Lung (tissue), 12 donors: ENCODE data around the gene PDPK1. TPM values are rescaled to one million over a fixed set of nuclear protein-coding genes. Genes with fewer than 3 reads are reported as not detected.

Source experiments
- ATAC-seq: fragments of 200-7000 bp; cut with Tn5 transposase; one replicate; pipeline ENCODE4 v1.9.1; 2020; ENCODE audit warnings: moderate number of reproducible peaks; ENCODE audit not compliant: insufficient read depth, low FRiP score
- DNase-seq, 3 donors: peaks; one replicate each; pipeline ENCODE4 v3.0.0-alpha.2; 2013 to 2017
- H3K27ac ChIP-seq, 2 donors: one replicate each; pipeline ENCODE4 v1.5.1; 2013; ENCODE audit warnings: mild to moderate bottlenecking in 2 of 2, moderate library complexity in 2 of 2, control low read depth in 1 of 2, inconsistent platforms in 1 of 2, low read depth in 1 of 2, low read length in 1 of 2
- H3K27me3 ChIP-seq, 3 donors: one replicate each; pipeline ENCODE4 v1.5.1; 2013; ENCODE audit warnings: low read length in 2 of 3; ENCODE audit not compliant: control insufficient read depth in 3 of 3, insufficient read depth in 3 of 3
- H3K36me3 ChIP-seq, 4 donors: one replicate each; pipeline ENCODE4 v1.5.1; 2013; ENCODE audit warnings: low read length in 4 of 4, mild to moderate bottlenecking in 1 of 4, moderate library complexity in 1 of 4; ENCODE audit not compliant: control insufficient read depth in 4 of 4, insufficient read depth in 4 of 4
- H3K4me1 ChIP-seq, 5 donors: one replicate each; pipeline ENCODE4 v1.5.1; 2013; ENCODE audit warnings: low read length in 5 of 5, mild to moderate bottlenecking in 2 of 5, moderate library complexity in 1 of 5; ENCODE audit not compliant: control insufficient read depth in 5 of 5, insufficient read depth in 5 of 5
- H3K4me3 ChIP-seq: one replicate; pipeline ENCODE4 v1.5.1; 2013; ENCODE audit warnings: mild to moderate bottlenecking, control low read depth, moderate library complexity
- H3K9ac ChIP-seq, 2 donors: one replicate each; pipeline ENCODE4 v1.5.1; 2013; ENCODE audit warnings: low read length in 2 of 2, control low read depth in 1 of 2; ENCODE audit not compliant: insufficient read depth in 1 of 2
- H3K9me3 ChIP-seq, 4 donors: one replicate each; pipeline ENCODE4 v1.5.1; 2013; ENCODE audit warnings: low read length in 3 of 4, mild to moderate bottlenecking in 1 of 4, moderate library complexity in 1 of 4; ENCODE audit not compliant: control insufficient read depth in 4 of 4, insufficient read depth in 3 of 4
- CTCF ChIP-seq: IDR thresholded peaks from 2 replicates; pipeline ENCODE4 v1.5.1; 2012; ENCODE audit warnings: mild to moderate bottlenecking; ENCODE audit errors: control extremely low read depth, extremely low read depth
- WGBS, 2 donors: extraction: QIAGEN DNeasy Blood & Tissue Kit; methylation state at CpG; one replicate each; pipeline ENCODE4 v1.1.7; 2013; 5-methylcytosine and 5-hydroxymethylcytosine counted together
- polyA plus RNA-seq, 2 donors: library from polyadenylated mRNA; stranded (reverse); fragments of 200-250 nt; gene quantifications; one replicate each; pipeline ENCODE4 v1.2.1, GENCODE V29; 2013
- total RNA-seq, 2 donors: library from RNA; depleted of rRNA in 1 of 2; stranded (reverse); fragments of >200 nt in 1 of 2; gene quantifications; one replicate each; pipeline ENCODE4 v1.2.1, GENCODE V29; 2014 to 2021
- donor health status: control.
- donor health status: control.
- donor health status: Bipolar disorder and iron deficiency.
- donor health status: healthy.
- donor health status: DM: yes; HTN: yes; CAD: no.

Gene PDPK1
- total and polyA plus RNA-seq, 4 donors: 16.7 to 79.0 (median 33.8) TPM

- Histone ChIP-seq H3K27me3 (no peaks in the 10 kb centered on the region), H3K9ac (no peak overlapping the region), H3K4me1 (no peaks in the 10 kb centered on the region), H3K4me3 (no peak overlapping the region), H3K9me3 (no peaks in the 10 kb centered on the region), H3K27ac (no peak overlapping the region), H3K36me3 (peaks cover 4 to 41% (median 14%) of the 10 kb centered on the region in 4 donors)
- ATAC-seq: no peak
- WGBS, 2 donors: 93 to 96% methylated on average over 16 of the region's 16 CpGs
- DNase-seq: no peak
- no peak for TF ChIP-seq CTCF
Observed at GRCh38 chr16:2592786-2593185, 55.0 kb downstream of the PDPK1 start.

- DNase-seq: no peak
Observed at GRCh38 chr16:2595393-2596205, 57.8 kb downstream of the PDPK1 start.

GRCh38 chr16:2596747-2597559, 59.1 kb downstream of the PDPK1 start:
- ATAC-seq: no peak
- Histone ChIP-seq H3K9me3 (no peaks in the 10 kb centered on the region), H3K27me3 (no peaks in the 10 kb centered on the region), H3K4me1 (no peaks in the 10 kb centered on the region), H3K9ac (no peak overlapping the region), H3K36me3 (peaks cover 0 to 32% (median 8%) of the 10 kb centered on the region in 4 donors), H3K4me3 (no peak overlapping the region), H3K27ac (no peak overlapping the region)
- 94 to 95% methylated on average over 24 of the region's 24 CpGs for WGBS, 2 donors
- no peak for TF ChIP-seq CTCF
- DNase-seq: no peak

More at GRCh38 chr16:2595393-2596205, 57.8 kb downstream of the PDPK1 start:
- Histone ChIP-seq H3K4me1 (no peaks in the 10 kb centered on the region), H3K36me3 (peaks cover 0 to 34% (median 8%) of the 10 kb centered on the region in 4 donors), H3K9me3 (no peaks in the 10 kb centered on the region), H3K27ac (no peak overlapping the region), H3K9ac (no peak overlapping the region), H3K27me3 (no peaks in the 10 kb centered on the region), H3K4me3 (no peak overlapping the region)
- ATAC-seq: no peak
- 94 to 97% methylated on average over 27 of the region's 27 CpGs for WGBS, 2 donors
- no peak for TF ChIP-seq CTCF
